ENCODE measurements around the gene TNS1. TPM values are rescaled to one million over a fixed set of nuclear protein-coding genes. Genes with fewer than 3 reads are reported as not detected.

The TNS1 gene
- total and polyA plus RNA-seq, 2 donors (not counting 1 experiment from before 2014, with no cell fraction given): 0.10 to 0.86 TPM

GRCh38 chr2:217897091-217897715 lies 105.6 kb downstream of the TNS1 start:
- Histone ChIP-seq H2AFZ (ENCODE audit: insufficient read depth, low read depth, low read length, poor library complexity, severe bottlenecking) (no peak overlapping the region), H3K36me3 (replicated peaks in 1 of 2; ENCODE audit: control extremely low read depth in 1 of 2, control insufficient read depth in 1 of 2, extremely low read depth in 1 of 2, insufficient read depth in 2 of 2, low read length in 1 of 2) (no peaks in the 10 kb centered on the region), H4K20me1 (ENCODE audit: control insufficient read depth, insufficient read depth, low read length, poor library complexity, severe bottlenecking) (no peaks in the 10 kb centered on the region), H3K9me3 (ENCODE audit: control extremely low read depth in 1 of 3, control insufficient read depth in 2 of 3, insufficient read depth in 1 of 3, low read length in 2 of 3) (no peaks in the 10 kb centered on the region), H3K27ac (ENCODE audit: low read length in 2 of 2) (no peak overlapping the region), H3K4me2 (replicated peaks; ENCODE audit: low read depth, low read length, poor library complexity, severe bottlenecking) (no peak overlapping the region), H3K27me3 (replicated peaks in 1 of 4; ENCODE audit: control extremely low read depth in 1 of 4, control insufficient read depth in 3 of 4, insufficient read depth in 4 of 4, low read length in 3 of 4) (no peaks in the 10 kb centered on the region), H3K9ac (ENCODE audit: low read length) (no peak overlapping the region), H3K4me1 (ENCODE audit: control insufficient read depth in 2 of 2, insufficient read depth in 2 of 2, low read length in 2 of 2) (no peaks in the 10 kb centered on the region), H3K79me2 (ENCODE audit: control insufficient read depth, insufficient read depth, low read length) (no peaks in the 10 kb centered on the region), H3K4me3 (ENCODE audit: control extremely low read depth in 1 of 5, extremely low read depth in 1 of 5, insufficient read depth in 1 of 5, low read depth in 2 of 5, low read length in 4 of 5) (no peak overlapping the region)
- no peak for DNase-seq
- TF ChIP-seq EZH2 (IDR thresholded peaks at IDR 0.05; ENCODE audit: borderline replicate concordance, insufficient read depth, low read depth, low read length, poor library complexity, severe bottlenecking) (no peak), CTCF (IDR thresholded peaks at IDR 0.05) (no peak)
- Mint-ChIP-seq H3K27ac (no peak overlapping the region), H3K9me3 (ENCODE audit: insufficient read depth) (no peaks in the 10 kb centered on the region), H3K4me1 (no peaks in the 10 kb centered on the region), H3K27me3 (peaks cover 2% of the 10 kb centered on the region), H3K4me3 (no peak overlapping the region)
- POLR2A ChIA-PET: no interaction called here
- intact Hi-C loops (cut with micrococcal nuclease): no loop called here
- ATAC-seq (ENCODE audit: low read depth): no peak
- WGBS (ENCODE audit: insufficient coverage): 85% methylated on average over 8 of the region's 9 CpGs
- CTCF ChIA-PET: interaction anchor here (1.2 to 1.8 kb wide), 2 partner anchors 108 kb away, joined by 3 to 5 read pairs; no protein-coding TSS in a partner anchor

GRCh38 chr2:217895070-217895635 lies 107.6 kb downstream of the TNS1 start:
- intact Hi-C loops (cut with micrococcal nuclease): no loop called here
- Histone ChIP-seq H3K27ac (ENCODE audit: low read length in 2 of 2) (no peak overlapping the region), H4K20me1 (ENCODE audit: control insufficient read depth, insufficient read depth, low read length, poor library complexity, severe bottlenecking) (no peaks in the 10 kb centered on the region), H3K4me1 (ENCODE audit: control insufficient read depth in 2 of 2, insufficient read depth in 2 of 2, low read length in 2 of 2) (no peaks in the 10 kb centered on the region), H3K9ac (ENCODE audit: low read length) (no peak overlapping the region), H3K27me3 (replicated peaks in 1 of 4; ENCODE audit: control extremely low read depth in 1 of 4, control insufficient read depth in 3 of 4, insufficient read depth in 4 of 4, low read length in 3 of 4) (no peaks in the 10 kb centered on the region), H2AFZ (ENCODE audit: insufficient read depth, low read depth, low read length, poor library complexity, severe bottlenecking) (no peak overlapping the region), H3K4me2 (replicated peaks; ENCODE audit: low read depth, low read length, poor library complexity, severe bottlenecking) (no peak overlapping the region), H3K9me3 (ENCODE audit: control extremely low read depth in 1 of 3, control insufficient read depth in 2 of 3, insufficient read depth in 1 of 3, low read length in 2 of 3) (no peaks in the 10 kb centered on the region), H3K79me2 (ENCODE audit: control insufficient read depth, insufficient read depth, low read length) (no peaks in the 10 kb centered on the region), H3K36me3 (replicated peaks in 1 of 2; ENCODE audit: control extremely low read depth in 1 of 2, control insufficient read depth in 1 of 2, extremely low read depth in 1 of 2, insufficient read depth in 2 of 2, low read length in 1 of 2) (no peaks in the 10 kb centered on the region), H3K4me3 (ENCODE audit: control extremely low read depth in 1 of 5, extremely low read depth in 1 of 5, insufficient read depth in 1 of 5, low read depth in 2 of 5, low read length in 4 of 5) (no peak overlapping the region)
- Mint-ChIP-seq H3K27ac (no peak overlapping the region), H3K4me1 (no peaks in the 10 kb centered on the region), H3K27me3 (peaks cover 3% of the 10 kb centered on the region), H3K4me3 (no peak overlapping the region), H3K9me3 (ENCODE audit: insufficient read depth) (no peaks in the 10 kb centered on the region)
- ATAC-seq (ENCODE audit: low read depth) (no peak), DNase-seq (no peak)
- CTCF ChIA-PET: interaction anchor here (0.9 kb wide), 1 partner anchor 110 kb away, joined by 3 read pairs; no protein-coding TSS in a partner anchor
- 92% methylated on average over 13 of the region's 19 CpGs for WGBS (ENCODE audit: insufficient coverage)
- POLR2A ChIA-PET: no interaction called here
- no peak for TF ChIP-seq EZH2 (IDR thresholded peaks at IDR 0.05; ENCODE audit: borderline replicate concordance, insufficient read depth, low read depth, low read length, poor library complexity, severe bottlenecking)
- TF ChIP-seq CTCF (IDR thresholded peaks at IDR 0.05): no peak

Measured in B cell (primary cell).